ENCODE measurements around the gene CRACR2A. TPM values are rescaled to one million over a fixed set of nuclear protein-coding genes. Genes with fewer than 3 reads are reported as not detected.

The CRACR2A gene
- total RNA-seq, 4 donors from 2014 or later, result 34.5 to 165 (median 85.8) TPM

- TF ChIP-seq CTCF (IDR thresholded peaks at IDR 0.05), result no peak
- no peak for TF ChIP-seq POLR2AphosphoS5 (IDR thresholded peaks at IDR 0.05)
- no peak for TF ChIP-seq POLR2A (IDR thresholded peaks at IDR 0.05)
- no peak for TF ChIP-seq EP300 (IDR thresholded peaks at IDR 0.05; ENCODE audit: low read depth)
- intact Hi-C loops (cut with DNase I; ENCODE audit: low total_unique reads) (no loop called here), in situ Hi-C loops (cut with MboI; ENCODE audit: low pct_ligation_motif_present in 1 of 4, low pct_unique_long_range_greater_than_20kb in 1 of 4, low sequenced_read_pairs in 3 of 4) (no loop called here)
- 92% methylated on average over 4 of the region's 4 CpGs; no CpG with 5 or more reads in 1 of the 2 donors for WGBS, 2 donors (ENCODE audit: low coverage in 1 of 2)
- Histone ChIP-seq H3K27ac (no peak overlapping the region), H3K9me3 (no peaks in the 10 kb centered on the region), H3K4me1 (peaks cover 0 to 18% (median 9%) of the 10 kb centered on the region in 4 donors), H3K27me3 (no peaks in the 10 kb centered on the region), H3K36me3 (no peaks in the 10 kb centered on the region), H3K4me3 (no peak overlapping the region)
- no peak for DNase-seq
Observed at GRCh38 chr12:3735432-3735831, 17.5 kb downstream of the CRACR2A start.

GRCh38 chr12:3732901-3733300, 20.0 kb downstream of the CRACR2A start:
- peak; percentile 89 for DNase-seq
- Histone ChIP-seq H3K4me3 (peak overlapping the region in 3 of 4 donors; percentile 7 to 34 (median 9)), H3K27me3 (no peaks in the 10 kb centered on the region), H3K27ac (peak overlapping the region; percentile 24 to 79 (median 78)), H3K4me1 (peaks cover 0 to 20% (median 8%) of the 10 kb centered on the region in 4 donors), H3K9me3 (no peaks in the 10 kb centered on the region), H3K36me3 (no peaks in the 10 kb centered on the region)
- in situ Hi-C loops (cut with MboI; ENCODE audit: low pct_ligation_motif_present in 1 of 4, low pct_unique_long_range_greater_than_20kb in 1 of 4, low sequenced_read_pairs in 3 of 4), result no loop called here
- intact Hi-C loops (cut with DNase I; ENCODE audit: low total_unique reads), result no loop called here
- 36% methylated on average over 4 of the region's 4 CpGs; no CpG with 5 or more reads in 1 of the 2 donors for WGBS, 2 donors (ENCODE audit: low coverage in 1 of 2)
- TF ChIP-seq POLR2AphosphoS5 (IDR thresholded peaks at IDR 0.05) (peak in 2 of 3 donors; percentile 57 to 66), CTCF (IDR thresholded peaks at IDR 0.05) (no peak), EP300 (IDR thresholded peaks at IDR 0.05; ENCODE audit: low read depth) (no peak), POLR2A (IDR thresholded peaks at IDR 0.05) (peak; percentile 23)

- Histone ChIP-seq H3K4me1 (peaks cover 3 to 45% (median 12%) of the 10 kb centered on the region in 4 donors), H3K9me3 (no peaks in the 10 kb centered on the region), H3K36me3 (no peaks in the 10 kb centered on the region), H3K27me3 (no peaks in the 10 kb centered on the region), H3K27ac (no peak overlapping the region), H3K4me3 (no peak overlapping the region)
- WGBS, 2 donors (ENCODE audit: low coverage in 1 of 2), result 50 to 93% methylated on average over 1 to 6 of the region's 6 CpGs
- intact Hi-C loops (cut with DNase I; ENCODE audit: low total_unique reads) (no loop called here), in situ Hi-C loops (cut with MboI; ENCODE audit: low pct_ligation_motif_present in 1 of 4, low pct_unique_long_range_greater_than_20kb in 1 of 4, low sequenced_read_pairs in 3 of 4) (no loop called here)
- TF ChIP-seq EP300 (IDR thresholded peaks at IDR 0.05; ENCODE audit: low read depth), result no peak
- no peak for TF ChIP-seq CTCF (IDR thresholded peaks at IDR 0.05)
- TF ChIP-seq POLR2A (IDR thresholded peaks at IDR 0.05), result no peak
- TF ChIP-seq POLR2AphosphoS5 (IDR thresholded peaks at IDR 0.05), result no peak
- no peak for DNase-seq
Observed at GRCh38 chr12:3730111-3730510, 22.8 kb downstream of the CRACR2A start.

- WGBS, 2 donors (ENCODE audit: low coverage in 1 of 2), result 74 to 83% methylated on average over 3 to 6 of the region's 6 CpGs
- H3K27ac ChIP-seq, result peak overlapping the region in 3 of 4 donors; percentile 10 to 72 (median 38)
- in situ Hi-C loops (cut with MboI; ENCODE audit: low pct_ligation_motif_present in 1 of 4, low pct_unique_long_range_greater_than_20kb in 1 of 4, low sequenced_read_pairs in 3 of 4), result no loop called here
Observed at GRCh38 chr12:3728686-3729085, 24.2 kb downstream of the CRACR2A start.

More at GRCh38 chr12:3728686-3729085, 24.2 kb downstream of the CRACR2A start:
- intact Hi-C loops (cut with DNase I; ENCODE audit: low total_unique reads), result no loop called here
- Histone ChIP-seq H3K9me3 (no peaks in the 10 kb centered on the region), H3K4me1 (peaks cover 3 to 60% (median 25%) of the 10 kb centered on the region in 4 donors), H3K4me3 (no peak overlapping the region), H3K36me3 (no peaks in the 10 kb centered on the region), H3K27me3 (no peaks in the 10 kb centered on the region)
- TF ChIP-seq CTCF (IDR thresholded peaks at IDR 0.05), result no peak
- DNase-seq, result no peak

Measured in transverse colon (tissue), 4 donors.